Measurements from ENCODE around the gene PTPRN2. TPM values are rescaled to one million over a fixed set of nuclear protein-coding genes. Genes with fewer than 3 reads are reported as not detected.
A peak's percentile ranks its signal among the peaks of the same experiment; 100 is the strongest.

The PTPRN2 gene
- total RNA-seq, 1 donor from 2014 or later, result 32.2 TPM

DNA sequence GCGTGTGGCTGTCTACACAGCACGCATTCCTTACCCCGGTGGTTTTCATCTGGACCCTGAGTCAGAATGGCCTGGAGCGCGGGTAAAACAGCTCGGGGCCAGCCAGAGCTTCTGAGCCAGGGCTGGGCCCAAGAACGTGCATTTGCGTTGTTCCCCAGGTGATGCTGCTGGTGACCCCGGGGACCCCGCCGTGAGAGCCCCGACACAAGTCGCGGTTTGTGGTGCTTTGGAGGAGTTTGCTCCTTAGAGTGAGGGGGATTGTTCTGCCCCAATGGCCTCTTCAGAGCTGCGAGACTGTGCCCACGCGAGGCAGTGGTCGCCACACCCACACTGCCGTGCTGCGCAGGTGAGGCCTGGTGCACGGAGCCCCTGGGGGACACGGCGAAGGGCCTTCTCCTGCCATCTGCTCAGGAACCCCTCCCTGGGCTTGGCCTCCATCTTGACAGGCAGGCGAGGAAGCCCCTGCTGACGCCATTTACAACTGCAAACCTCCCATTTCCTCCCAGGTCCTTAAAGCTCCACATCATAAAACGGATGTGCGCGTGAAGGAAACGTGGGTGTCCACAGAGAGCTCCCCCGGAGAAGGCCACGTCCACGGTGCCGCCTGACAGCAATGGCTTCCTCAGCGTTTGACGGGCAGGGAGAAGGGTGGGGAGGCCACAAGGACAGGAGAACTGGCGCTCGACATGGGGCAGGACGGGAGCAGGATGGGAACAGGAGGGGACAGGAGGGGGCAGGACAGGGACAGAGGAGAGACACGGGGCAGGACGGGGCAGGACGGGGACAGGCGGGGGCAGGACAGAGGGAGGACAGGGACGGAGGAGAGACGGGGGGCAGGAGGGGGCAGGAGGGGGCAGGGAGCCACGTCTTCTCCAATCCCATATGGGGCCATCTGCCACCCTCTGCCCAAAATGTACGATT is 773.6 kb downstream of the PTPRN2 start:
- Mint-ChIP-seq H3K4me1 (peaks cover 42% of the 10 kb centered on the region), H3K27ac (ENCODE audit: unreplicated experiment) (no peak overlapping the region), H3K36me3 (ENCODE audit: low read depth) (no peaks in the 10 kb centered on the region), H3K9me3 (no peaks in the 10 kb centered on the region), H3K27me3 (ENCODE audit: low read depth) (no peaks in the 10 kb centered on the region), H3K4me3 (no peak overlapping the region)
- no peak for DNase-seq (ENCODE audit: low read depth, low spot score)
- TF ChIP-seq, protein P1, sequence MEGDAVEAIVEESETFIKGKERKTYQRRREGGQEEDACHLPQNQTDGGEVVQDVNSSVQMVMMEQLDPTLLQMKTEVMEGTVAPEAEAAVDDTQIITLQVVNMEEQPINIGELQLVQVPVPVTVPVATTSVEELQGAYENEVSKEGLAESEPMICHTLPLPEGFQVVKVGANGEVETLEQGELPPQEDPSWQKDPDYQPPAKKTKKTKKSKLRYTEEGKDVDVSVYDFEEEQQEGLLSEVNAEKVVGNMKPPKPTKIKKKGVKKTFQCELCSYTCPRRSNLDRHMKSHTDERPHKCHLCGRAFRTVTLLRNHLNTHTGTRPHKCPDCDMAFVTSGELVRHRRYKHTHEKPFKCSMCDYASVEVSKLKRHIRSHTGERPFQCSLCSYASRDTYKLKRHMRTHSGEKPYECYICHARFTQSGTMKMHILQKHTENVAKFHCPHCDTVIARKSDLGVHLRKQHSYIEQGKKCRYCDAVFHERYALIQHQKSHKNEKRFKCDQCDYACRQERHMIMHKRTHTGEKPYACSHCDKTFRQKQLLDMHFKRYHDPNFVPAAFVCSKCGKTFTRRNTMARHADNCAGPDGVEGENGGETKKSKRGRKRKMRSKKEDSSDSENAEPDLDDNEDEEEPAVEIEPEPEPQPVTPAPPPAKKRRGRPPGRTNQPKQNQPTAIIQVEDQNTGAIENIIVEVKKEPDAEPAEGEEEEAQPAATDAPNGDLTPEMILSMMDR (conservative IDR thresholded peaks at IDR 0.05), result no peak

DNA sequence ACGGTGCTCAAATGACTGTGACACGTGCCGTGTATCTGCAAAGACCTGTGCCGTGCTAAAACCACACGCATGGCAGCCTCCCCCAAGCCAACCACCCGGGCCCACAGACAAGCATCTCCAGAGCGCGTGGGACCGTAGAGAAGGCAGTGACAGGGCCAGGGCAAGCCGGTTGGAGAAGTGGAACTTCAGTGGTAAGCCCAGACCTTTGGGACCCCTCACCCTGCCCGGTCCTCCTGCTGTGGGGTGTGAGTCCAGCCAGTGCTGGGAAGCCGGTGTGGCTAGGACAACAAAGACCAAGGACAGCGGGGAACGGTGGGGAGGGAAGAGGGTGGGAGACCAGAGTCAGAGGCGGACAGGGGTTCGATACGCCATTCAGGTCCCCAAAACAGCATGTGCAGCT is 774.6 kb downstream of the PTPRN2 start:
- TF ChIP-seq, protein P1 (conservative IDR thresholded peaks at IDR 0.05), result no peak

DNA sequence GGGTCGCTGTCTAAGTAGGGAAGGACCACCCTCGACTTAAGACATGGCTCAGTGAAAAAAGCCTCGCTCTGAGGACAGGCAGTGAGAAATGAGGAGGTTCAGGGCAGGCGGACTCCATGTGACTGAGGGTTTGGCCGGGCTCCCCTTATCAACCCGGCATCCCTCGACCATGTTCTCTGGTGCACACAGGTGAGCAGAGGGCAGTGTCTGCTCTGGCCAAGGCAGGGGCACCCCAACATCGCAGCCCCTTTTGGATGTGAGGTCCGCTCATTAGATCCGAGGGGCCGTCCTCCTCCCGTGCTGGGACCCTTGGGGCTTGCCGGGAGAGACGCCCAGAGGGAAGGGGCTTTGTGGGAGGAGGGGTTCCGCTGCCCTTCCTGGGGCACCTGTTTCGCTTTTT is 775.7 kb downstream of the PTPRN2 start:
- TF ChIP-seq, protein P1 (conservative IDR thresholded peaks at IDR 0.05), result no peak
- Mint-ChIP-seq H3K36me3 (ENCODE audit: low read depth) (peaks cover 10% of the 10 kb centered on the region), H3K27me3 (ENCODE audit: low read depth) (no peaks in the 10 kb centered on the region), H3K27ac (ENCODE audit: unreplicated experiment) (peak overlapping the region; percentile 88), H3K4me3 (no peak overlapping the region), H3K9me3 (peaks cover 6% of the 10 kb centered on the region), H3K4me1 (peaks cover 34% of the 10 kb centered on the region)
- DNase-seq (ENCODE audit: low read depth, low spot score), result no peak

More for the DNA sequence above, 774.6 kb downstream of the PTPRN2 start:
- Mint-ChIP-seq H3K27me3 (ENCODE audit: low read depth) (no peaks in the 10 kb centered on the region), H3K27ac (ENCODE audit: unreplicated experiment) (peak overlapping the region; percentile 62), H3K36me3 (ENCODE audit: low read depth) (peaks cover 6% of the 10 kb centered on the region), H3K9me3 (peaks cover 4% of the 10 kb centered on the region), H3K4me3 (no peak overlapping the region), H3K4me1 (peaks cover 40% of the 10 kb centered on the region)
- no peak for DNase-seq (ENCODE audit: low read depth, low spot score)

DNA sequence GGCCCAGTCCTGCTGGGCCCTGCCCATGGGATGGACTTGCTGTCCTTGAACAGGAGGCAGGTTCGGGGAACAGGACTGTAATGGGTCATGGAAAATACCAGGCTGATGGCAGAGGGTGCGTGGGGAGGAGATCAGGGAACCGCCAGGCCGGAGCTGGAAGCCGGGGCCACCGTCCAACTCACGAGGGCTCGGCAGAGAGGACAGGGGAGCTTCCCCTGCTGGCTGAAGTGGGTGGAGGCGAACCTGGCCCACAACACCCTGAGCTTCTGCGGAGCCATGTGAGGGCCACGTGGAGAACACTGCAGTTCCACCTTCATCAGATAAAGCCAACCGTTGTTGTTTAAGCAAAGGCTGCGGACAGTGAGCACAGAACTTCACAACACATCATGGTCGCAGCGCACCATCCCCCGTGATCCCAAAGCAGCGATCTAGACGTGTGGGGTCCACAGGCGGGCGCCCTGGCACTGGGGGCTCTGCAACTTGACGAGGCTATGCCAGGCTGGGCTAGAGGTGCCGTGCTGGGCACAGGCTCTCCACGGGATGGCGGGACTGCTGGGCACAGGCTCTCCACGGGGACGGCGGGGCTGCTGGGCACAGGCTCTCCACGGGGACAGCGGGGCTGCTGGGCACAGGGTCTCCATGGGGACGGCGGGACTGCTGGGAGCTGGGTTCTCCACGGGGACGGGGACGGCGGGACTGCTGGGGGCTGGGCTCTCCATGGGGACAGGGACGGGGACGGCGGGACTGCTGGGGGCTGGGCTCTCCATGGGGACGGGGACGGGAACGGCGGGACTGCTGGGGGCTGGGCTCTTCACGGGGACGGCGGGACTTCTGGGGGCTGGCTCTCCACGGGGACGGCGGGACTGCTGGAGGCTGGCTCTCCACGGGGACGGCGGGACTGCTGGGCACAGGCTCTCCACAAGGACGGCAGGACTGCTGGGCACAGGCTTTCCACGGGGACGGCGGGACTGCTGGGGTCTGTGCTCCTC is 777.5 kb downstream of the PTPRN2 start:
- peaks cover 34% of the 10 kb centered on the region for H3K4me1 Mint-ChIP-seq
- H3K4me3 Mint-ChIP-seq, result no peak overlapping the region
- H3K9me3 Mint-ChIP-seq, result peaks cover 6% of the 10 kb centered on the region
- DNase-seq (ENCODE audit: low read depth, low spot score), result no peak
- peaks cover 10% of the 10 kb centered on the region for H3K36me3 Mint-ChIP-seq (ENCODE audit: low read depth)
- TF ChIP-seq, protein P1 (conservative IDR thresholded peaks at IDR 0.05), result no peak
- H3K27me3 Mint-ChIP-seq (ENCODE audit: low read depth), result no peaks in the 10 kb centered on the region
- H3K27ac Mint-ChIP-seq (ENCODE audit: unreplicated experiment), result no peak overlapping the region

DNA sequence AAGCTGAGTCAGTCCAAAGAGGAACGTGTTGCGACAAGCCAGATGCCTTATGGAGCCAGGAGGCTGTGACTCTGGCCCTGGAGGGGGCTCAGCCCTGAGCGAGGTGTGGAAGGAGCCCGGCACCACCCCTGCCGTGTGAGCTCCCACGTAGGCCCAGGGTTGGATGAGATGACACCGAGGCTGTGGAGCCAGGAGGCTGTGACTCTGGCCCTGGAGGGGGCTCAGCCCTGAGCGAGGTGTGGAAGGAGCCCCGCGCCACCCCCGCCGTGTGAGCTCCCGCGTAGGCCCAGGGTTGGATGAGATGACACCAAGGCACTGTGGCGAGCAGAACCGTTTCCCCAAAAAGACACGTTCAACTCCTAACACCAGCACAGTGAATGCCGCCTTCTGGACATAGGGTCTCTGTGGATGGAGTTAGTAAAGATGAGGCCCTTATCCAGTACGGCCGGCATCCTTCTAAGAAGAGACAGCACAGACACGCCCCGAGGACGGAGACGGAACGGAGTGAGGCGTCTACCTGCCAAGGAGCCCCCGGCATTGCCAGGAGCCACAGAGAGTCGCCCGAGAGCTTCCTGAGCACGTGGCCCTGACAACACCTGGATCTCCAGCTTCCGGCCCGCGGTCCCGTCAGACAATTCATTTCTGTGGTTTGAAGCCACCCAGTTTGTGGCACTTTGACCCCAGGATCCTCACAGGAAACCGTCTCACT is 778.3 kb downstream of the PTPRN2 start:
- H3K27me3 Mint-ChIP-seq (ENCODE audit: low read depth), result no peaks in the 10 kb centered on the region
- H3K9me3 Mint-ChIP-seq, result peaks cover 6% of the 10 kb centered on the region
- TF ChIP-seq, protein P1 (conservative IDR thresholded peaks at IDR 0.05), result no peak
- DNase-seq (ENCODE audit: low read depth, low spot score), result no peak
- no peak overlapping the region for H3K27ac Mint-ChIP-seq (ENCODE audit: unreplicated experiment)
- H3K4me1 Mint-ChIP-seq, result peaks cover 42% of the 10 kb centered on the region
- H3K36me3 Mint-ChIP-seq (ENCODE audit: low read depth), result peaks cover 10% of the 10 kb centered on the region
- no peak overlapping the region for H3K4me3 Mint-ChIP-seq
